Smooth muscle cell (in vitro differentiated cells): ENCODE measurements around the gene TEX54. TPM values are rescaled to one million over a fixed set of nuclear protein-coding genes. Genes with fewer than 3 reads are reported as not detected.
A peak's percentile ranks its signal among the peaks of the same experiment; 100 is the strongest.

Source experiments
- DNase-seq: peaks from one replicate; lab custom pipeline; 2025; ENCODE audit not compliant: unreplicated experiment; lab: John Stamatoyannopoulos, UW
- H2AFZ ChIP-seq: fragments of 200-600 bp; sonication (generic); 2 replicates; pipeline ENCODE4 v1.6.0; 2016; ENCODE audit warnings: antibody characterized with exemption, low read depth, mild to moderate bottlenecking
- H3F3A ChIP-seq: fragments of 200-600 bp; sonication (generic); 2 replicates; pipeline ENCODE4 v1.6.0; 2017; ENCODE audit warnings: antibody characterized with exemption, low read depth
- H3K27ac ChIP-seq: fragments of 200-600 bp; sonication (generic); 2 replicates; pipeline ENCODE4 v1.5.1; 2016; ENCODE audit warnings: low read depth, mild to moderate bottlenecking
- H3K27me3 ChIP-seq: fragments of 200-600 bp; sonication (generic); 2 replicates; pipeline ENCODE4 v1.6.1; 2016; ENCODE audit warnings: low read depth, mild to moderate bottlenecking
- H3K36me3 ChIP-seq: fragments of 200-600 bp; sonication (generic); 2 replicates; pipeline ENCODE4 v1.5.1; 2016; ENCODE audit warnings: low read depth
- H3K4me1 ChIP-seq: fragments of 200-600 bp; sonication (generic); 2 replicates; pipeline ENCODE4 v1.5.1; 2016; ENCODE audit warnings: low read depth
- H3K4me2 ChIP-seq: fragments of 200-600 bp; sonication (generic); 2 replicates; pipeline ENCODE4 v1.6.0; 2016; ENCODE audit warnings: mild to moderate bottlenecking
- H3K4me3 ChIP-seq: fragments of 200-600 bp; sonication (generic); 2 replicates; pipeline ENCODE4 v1.5.1; 2016; ENCODE audit warnings: mild to moderate bottlenecking
- H3K79me2 ChIP-seq: fragments of 200-600 bp; sonication (generic); 2 replicates; pipeline ENCODE4 v1.6.0; 2016; ENCODE audit warnings: low read depth, mild to moderate bottlenecking
- H3K9ac ChIP-seq: fragments of 200-600 bp; sonication (generic); 2 replicates; pipeline ENCODE4 v1.6.0; 2016; ENCODE audit warnings: low read depth
- H3K9me3 ChIP-seq: fragments of 200-600 bp; sonication (generic); replicated peaks from 2 replicates; pipeline ENCODE4 v1.5.1; 2016; ENCODE audit warnings: low read depth
- H4K20me1 ChIP-seq: fragments of 200-600 bp; sonication (generic); 2 replicates; pipeline ENCODE4 v1.6.0; 2016; ENCODE audit warnings: low read depth
- CTCF ChIP-seq: fragments of 200-600 bp; sonication (generic); IDR thresholded peaks from 2 replicates; pipeline ENCODE4 v1.5.1; 2017; ENCODE audit warnings: borderline replicate concordance, mild to moderate bottlenecking, antibody characterized with exemption; ENCODE audit not compliant: insufficient read depth, poor library complexity, severe bottlenecking
- WGBS: methylation state at CpG from one replicate; pipeline ENCODE4 v1.1.7; 2016; ENCODE audit warnings: low lambda C conversion rate; 5-methylcytosine and 5-hydroxymethylcytosine counted together
- polyA plus RNA-seq: library from polyadenylated mRNA; unstranded; fragments of >200 nt; fragmentation: Nextera tagmentation; extraction: Ambion mirVana; gene quantifications from 2 replicates; pipeline ENCODE4 v1.2.1, GENCODE V29; 2016
- total RNA-seq: library from RNA; depleted of rRNA; stranded (reverse); fragments of >200 nt; gene quantifications from 2 replicates; pipeline ENCODE4 v1.2.3, GENCODE V29; 2014

TEX54 gene
- total and polyA plus RNA-seq, 2 experiments from 2014 or later: 1.4 TPM; not detected in 1

GRCh38 chr11:62850911-62851806, 18.5 kb upstream of the TEX54 start:
- peaks cover 45% of the 10 kb centered on the region for H3F3A ChIP-seq
- no peak overlapping the region for H3K4me2 ChIP-seq
- no peak overlapping the region for H2AFZ ChIP-seq
- 46% methylated on average over 15 of the region's 15 CpGs for WGBS
- H3K36me3 ChIP-seq: peaks cover 16% of the 10 kb centered on the region
- no peaks in the 10 kb centered on the region for H3K27me3 ChIP-seq
- peaks cover 41% of the 10 kb centered on the region for H4K20me1 ChIP-seq
- peaks cover 30% of the 10 kb centered on the region for H3K79me2 ChIP-seq
- DNase-seq: no peak
- H3K4me1 ChIP-seq: peaks cover 25% of the 10 kb centered on the region
- no peak for TF ChIP-seq CTCF
- H3K9ac ChIP-seq: no peak overlapping the region
- H3K27ac ChIP-seq: peak overlapping the region; percentile 30
- H3K4me3 ChIP-seq: no peak overlapping the region
- H3K9me3 ChIP-seq: no peaks in the 10 kb centered on the region

- Histone ChIP-seq H3K9ac (no peak overlapping the region), H3K27me3 (no peaks in the 10 kb centered on the region), H3K79me2 (peaks cover 2% of the 10 kb centered on the region), H3K4me3 (no peak overlapping the region), H2AFZ (no peak overlapping the region), H3K9me3 (no peaks in the 10 kb centered on the region), H4K20me1 (peaks cover 14% of the 10 kb centered on the region), H3K4me2 (no peak overlapping the region), H3K36me3 (peaks cover 8% of the 10 kb centered on the region), H3F3A (peaks cover 31% of the 10 kb centered on the region), H3K27ac (no peak overlapping the region), H3K4me1 (peaks cover 4% of the 10 kb centered on the region)
- no peak for DNase-seq
- WGBS: 94% methylated on average over 1 of the region's 1 CpG
- TF ChIP-seq CTCF: no peak
Observed at GRCh38 chr11:62847767-62848314, 15.2 kb upstream of the TEX54 start.

- DNase-seq: no peak
- H3K4me3 ChIP-seq: no peak overlapping the region
Observed at GRCh38 chr11:62846177-62846576, 13.5 kb upstream of the TEX54 start.

More at GRCh38 chr11:62846177-62846576, 13.5 kb upstream of the TEX54 start:
- no peak overlapping the region for H3K27ac ChIP-seq
- peaks cover 22% of the 10 kb centered on the region for H3F3A ChIP-seq
- H3K9me3 ChIP-seq: no peaks in the 10 kb centered on the region
- H3K36me3 ChIP-seq: no peaks in the 10 kb centered on the region
- H3K9ac ChIP-seq: no peak overlapping the region
- no peaks in the 10 kb centered on the region for H3K79me2 ChIP-seq
- 96% methylated on average over 3 of the region's 3 CpGs for WGBS
- no peaks in the 10 kb centered on the region for H3K27me3 ChIP-seq
- H3K4me1 ChIP-seq: peaks cover 11% of the 10 kb centered on the region
- TF ChIP-seq CTCF: no peak
- H2AFZ ChIP-seq: no peak overlapping the region
- H3K4me2 ChIP-seq: no peak overlapping the region
- no peaks in the 10 kb centered on the region for H4K20me1 ChIP-seq
